GM18499 (cell line): Measurements from ENCODE around the gene PLCG1.

ENCODE experiments used
- ATAC-seq: cut with Tn5 transposase; IDR thresholded peaks from one replicate; pipeline ENCODE4 v1.9.1; 2021; ENCODE audit warnings: moderate number of reproducible peaks; ENCODE audit not compliant: insufficient read depth, unreplicated experiment

PLCG1 gene

DNA sequence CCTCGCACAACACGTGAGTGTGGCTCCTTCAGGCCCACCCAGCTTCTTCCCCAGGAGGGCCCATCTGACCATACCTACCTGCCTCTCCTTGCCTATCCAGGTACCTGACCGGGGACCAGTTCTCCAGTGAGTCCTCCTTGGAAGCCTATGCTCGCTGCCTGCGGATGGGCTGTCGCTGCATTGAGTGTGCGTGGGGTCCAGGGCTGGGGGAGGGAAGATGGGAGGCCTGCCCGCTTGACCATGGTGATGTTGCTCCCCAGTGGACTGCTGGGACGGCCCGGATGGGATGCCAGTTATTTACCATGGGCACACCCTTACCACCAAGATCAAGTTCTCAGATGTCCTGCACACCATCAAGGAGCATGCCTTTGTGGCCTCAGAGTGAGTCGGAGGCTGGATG lies 26.5 kb downstream of the PLCG1 start:
- no peak for ATAC-seq

DNA sequence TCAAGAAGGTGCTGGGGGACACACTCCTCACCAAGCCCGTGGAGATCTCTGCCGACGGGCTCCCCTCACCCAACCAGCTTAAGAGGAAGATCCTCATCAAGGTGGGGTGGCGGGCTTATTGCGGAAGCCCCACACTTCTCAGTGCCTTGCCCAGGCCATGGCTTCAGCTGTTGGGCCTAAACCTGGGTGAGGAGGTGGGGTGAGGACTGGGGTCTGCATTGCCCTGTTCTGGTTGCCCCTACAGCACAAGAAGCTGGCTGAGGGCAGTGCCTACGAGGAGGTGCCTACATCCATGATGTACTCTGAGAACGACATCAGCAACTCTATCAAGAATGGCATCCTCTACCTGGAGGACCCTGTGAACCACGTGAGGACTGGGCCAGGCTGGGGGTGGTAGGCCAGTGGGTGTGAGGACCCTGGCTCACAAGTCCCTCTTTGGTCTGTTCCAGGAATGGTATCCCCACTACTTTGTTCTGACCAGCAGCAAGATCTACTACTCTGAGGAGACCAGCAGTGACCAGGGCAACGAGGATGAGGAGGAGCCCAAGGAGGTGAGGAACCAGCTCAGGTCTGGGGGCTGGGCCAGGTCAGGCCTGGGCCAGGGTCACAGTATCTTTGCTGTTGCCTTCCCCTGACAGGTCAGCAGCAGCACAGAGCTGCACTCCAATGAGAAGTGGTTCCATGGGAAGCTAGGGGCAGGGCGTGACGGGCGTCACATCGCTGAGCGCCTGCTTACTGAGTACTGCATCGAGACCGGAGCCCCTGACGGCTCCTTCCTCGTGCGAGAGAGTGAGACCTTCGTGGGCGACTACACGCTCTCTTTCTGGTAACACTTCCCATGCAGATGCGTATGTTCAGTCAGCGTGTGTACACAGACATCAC lies 27.9 kb downstream of the PLCG1 start:
- ATAC-seq, result no peak

DNA sequence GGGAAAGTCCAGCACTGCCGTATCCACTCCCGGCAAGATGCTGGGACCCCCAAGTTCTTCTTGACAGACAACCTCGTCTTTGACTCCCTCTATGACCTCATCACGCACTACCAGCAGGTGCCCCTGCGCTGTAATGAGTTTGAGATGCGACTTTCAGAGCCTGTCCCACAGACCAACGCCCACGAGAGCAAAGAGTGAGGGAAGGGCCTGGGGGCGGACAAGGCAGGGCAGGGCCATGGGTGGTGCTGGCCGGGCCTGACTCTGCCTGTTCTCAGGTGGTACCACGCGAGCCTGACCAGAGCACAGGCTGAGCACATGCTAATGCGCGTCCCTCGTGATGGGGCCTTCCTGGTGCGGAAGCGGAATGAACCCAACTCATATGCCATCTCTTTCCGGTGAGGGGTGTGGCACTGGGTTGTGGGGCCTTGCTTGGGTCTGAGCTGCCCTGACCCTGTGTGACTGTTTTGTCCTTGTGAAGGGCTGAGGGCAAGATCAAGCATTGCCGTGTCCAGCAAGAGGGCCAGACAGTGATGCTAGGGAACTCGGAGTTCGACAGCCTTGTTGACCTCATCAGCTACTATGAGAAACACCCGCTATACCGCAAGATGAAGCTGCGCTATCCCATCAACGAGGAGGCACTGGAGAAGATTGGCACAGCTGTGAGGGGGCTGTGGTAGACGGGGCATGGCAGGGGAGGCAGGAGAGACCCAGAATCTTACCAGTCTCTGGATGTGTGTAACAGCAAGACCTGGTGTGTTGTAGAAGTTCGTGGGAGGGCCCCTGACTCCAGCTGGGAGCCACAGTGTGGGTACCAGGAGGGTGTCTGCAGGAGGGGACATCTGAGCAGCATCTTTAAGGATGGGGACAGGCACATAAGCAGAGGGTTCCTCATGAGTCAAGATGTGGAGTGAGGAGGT lies 29.1 kb downstream of the PLCG1 start:
- ATAC-seq, result no peak

DNA sequence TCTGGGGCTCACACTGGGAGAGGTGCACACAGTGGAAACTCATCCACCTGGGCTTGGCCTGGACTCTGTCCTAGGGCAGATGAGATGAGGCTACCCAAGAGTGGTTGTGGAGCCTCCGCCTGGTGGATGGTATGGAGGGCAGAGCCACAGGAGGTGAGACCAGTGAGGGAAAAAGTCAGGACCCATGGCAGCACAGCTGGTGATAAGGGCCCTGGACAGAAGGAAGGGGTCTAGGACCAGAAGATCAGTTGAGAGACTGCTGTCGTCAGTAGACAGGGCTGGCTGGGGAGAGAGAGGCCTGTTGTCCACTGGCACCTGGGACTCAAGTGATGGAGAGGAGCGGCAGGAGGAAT lies 29.8 kb downstream of the PLCG1 start:
- ATAC-seq, result no peak

DNA sequence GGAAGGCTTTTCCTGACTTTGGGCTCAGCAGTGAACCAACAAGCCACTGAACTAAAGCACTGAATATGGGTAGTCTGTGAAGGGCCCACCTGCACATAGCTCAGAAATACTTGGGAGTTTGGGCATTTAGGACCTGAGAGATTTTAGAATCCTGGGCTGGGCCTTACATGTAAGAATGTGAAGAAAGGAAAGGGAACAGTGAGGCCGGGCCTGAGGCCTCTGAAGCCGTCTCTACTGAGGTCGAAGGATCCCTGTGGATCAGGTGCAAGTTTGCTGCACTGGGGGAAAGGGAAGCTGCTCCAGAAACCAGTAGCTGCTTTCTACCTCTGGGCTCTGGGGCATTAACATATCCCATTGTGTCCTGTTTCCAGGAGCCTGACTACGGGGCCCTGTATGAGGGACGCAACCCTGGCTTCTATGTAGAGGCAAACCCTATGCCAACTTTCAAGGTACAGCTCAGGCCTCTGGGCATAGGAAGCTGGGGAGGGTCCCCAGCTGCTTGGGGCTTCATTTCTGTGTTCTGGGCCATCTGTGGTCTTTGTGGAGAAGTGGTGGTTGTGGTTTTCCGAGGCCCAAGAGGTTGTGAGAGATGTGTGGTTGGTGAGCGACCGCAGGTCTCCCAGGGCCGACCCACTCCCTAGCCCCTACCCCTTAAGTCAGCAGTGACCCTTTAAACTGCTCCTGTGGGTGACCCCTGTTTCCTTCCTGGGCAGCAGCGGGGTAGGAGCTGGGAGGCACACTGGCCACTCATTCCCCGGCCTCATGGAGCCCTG lies 30.3 kb downstream of the PLCG1 start:
- ATAC-seq, result no peak

DNA sequence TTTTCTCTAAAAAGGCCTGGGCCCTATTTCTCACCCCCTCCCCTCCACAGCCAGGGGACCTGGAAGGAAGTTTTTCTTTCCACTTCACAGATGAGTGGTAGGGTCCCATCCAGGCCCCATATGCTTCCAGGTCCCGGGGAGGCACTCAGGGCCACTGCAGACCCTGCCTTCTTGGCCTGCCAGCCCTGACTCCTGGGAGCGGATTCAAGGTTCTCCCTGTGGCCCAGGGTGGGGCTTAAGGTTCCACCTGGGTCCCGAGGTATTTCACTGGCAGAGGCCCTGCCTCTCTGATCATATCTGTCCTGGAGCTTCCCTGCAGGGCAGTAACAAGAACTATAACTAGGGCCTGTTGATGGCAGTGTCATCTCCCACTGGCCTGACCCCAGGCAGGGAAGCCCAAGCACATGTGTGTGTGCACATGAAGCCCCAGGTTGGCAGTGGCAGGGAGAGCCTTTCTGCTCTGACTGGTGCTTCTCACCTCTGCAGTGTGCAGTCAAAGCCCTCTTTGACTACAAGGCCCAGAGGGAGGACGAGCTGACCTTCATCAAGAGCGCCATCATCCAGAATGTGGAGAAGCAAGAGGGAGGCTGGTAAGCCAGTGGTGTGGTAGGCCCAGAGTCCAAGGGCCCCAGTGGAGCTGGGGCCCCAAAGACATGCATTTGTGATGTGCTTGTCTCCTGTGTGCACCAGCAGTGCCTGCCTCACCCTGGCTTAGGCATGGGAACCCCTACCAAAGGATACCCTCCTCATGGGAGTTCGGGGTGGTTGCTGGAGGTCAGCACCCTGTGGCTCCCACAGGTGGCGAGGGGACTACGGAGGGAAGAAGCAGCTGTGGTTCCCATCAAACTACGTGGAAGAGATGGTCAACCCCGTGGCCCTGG lies 31.2 kb downstream of the PLCG1 start:
- ATAC-seq, result no peak

DNA sequence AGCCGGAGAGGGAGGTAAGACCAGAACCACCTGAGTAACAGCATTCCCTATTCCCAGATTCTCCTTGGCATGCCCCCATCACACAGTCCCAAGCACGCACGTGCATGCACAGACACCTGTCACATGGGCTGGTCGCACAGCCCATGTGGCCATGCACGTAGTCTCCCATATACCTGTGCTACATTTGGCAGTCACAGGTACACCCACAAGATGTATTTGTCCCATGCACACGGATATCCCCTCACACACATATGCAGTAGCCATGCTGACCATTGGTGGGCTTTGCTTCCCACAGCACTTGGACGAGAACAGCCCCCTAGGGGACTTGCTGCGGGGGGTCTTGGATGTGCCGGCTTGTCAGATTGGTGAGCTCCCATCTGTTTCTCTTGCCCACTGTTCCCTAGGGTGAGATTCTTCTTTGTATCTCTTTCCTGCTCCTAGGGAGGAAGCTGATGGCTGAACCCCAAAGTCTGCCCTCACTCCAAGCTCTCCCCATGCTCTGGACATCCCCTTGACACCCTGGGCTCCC lies 31.9 kb downstream of the PLCG1 start:
- no peak for ATAC-seq

DNA sequence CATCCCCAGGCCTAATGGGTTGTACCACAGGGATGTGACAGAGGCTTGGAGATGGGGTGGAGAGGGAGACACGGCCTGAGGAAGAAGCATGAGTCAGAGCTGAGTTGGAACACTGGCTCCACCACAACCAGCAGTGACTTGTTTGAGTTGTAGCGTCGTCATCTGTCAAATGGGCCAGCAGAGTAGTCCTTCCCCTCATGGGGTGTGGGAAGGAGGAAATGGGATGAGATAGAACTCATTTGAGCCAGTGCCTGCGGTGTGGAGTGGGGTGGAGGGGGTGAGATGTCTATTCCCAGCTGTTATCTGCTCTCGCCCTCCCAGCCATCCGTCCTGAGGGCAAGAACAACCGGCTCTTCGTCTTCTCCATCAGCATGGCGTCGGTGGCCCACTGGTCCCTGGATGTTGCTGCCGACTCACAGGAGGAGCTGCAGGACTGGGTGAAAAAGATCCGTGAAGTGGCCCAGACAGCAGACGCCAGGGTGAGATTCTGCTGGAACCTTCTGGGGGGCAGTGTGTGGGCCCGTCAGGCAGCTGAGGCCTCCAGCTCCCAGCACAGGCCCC lies 32.5 kb downstream of the PLCG1 start:
- no peak for ATAC-seq

DNA sequence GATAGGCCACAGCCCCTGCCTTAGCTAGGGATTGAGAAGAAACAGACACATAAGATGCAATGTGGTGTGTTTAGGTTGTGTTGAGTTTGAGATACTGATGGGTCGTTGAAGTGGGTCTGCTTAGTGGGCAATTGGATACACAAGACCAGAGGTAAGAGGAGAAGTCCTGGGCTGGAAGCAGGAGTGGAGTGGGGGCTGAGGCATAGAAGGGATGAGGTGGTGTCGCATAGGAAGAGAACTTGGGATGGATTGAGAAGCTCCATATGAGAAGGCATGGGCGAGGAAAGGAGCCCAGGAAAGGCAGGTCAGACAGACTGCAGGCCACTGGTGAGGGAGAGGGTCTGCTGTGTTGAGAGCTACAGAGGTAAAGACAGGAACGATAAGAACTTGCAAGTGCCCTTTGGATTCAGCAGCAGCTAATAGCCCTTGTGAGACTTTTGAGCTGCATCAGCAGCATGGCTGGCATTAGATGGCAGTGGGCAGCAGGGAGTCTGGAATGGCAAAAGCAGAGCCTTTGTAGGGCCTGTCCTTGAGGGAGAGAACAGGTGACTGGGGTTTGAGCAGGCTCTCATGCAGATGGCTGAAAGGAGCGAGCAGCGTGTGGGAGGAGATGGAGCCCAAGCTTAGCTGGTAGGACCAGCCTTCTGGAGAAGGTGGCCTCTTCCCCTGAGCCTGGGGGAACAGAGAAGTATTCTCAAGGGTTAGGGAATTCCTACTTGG lies 33.2 kb downstream of the PLCG1 start:
- ATAC-seq, result no peak

DNA sequence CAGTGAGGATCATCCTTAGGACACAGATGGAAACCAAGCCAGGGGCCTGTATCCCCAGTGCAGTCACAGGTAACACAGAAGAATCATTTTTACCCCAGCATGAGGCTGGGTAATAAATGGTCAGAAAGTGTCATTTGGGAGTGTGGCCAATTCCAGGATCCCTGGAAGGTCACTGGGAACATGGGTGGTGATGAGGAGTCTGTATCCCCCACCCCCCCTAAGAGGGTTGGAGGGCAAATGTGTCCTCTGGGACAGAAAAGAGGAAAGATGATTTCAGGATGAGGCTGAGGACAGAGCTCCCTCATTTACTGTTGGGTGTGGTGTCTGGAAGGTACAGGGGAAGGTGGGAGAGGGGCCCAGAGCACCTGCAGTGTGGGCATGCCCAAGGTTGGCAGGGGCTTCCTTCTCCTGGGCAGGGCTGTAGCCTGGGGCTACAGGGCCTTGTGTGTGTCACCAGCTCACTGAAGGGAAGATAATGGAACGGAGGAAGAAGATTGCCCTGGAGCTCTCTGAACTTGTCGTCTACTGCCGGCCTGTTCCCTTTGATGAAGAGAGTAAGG lies 34.5 kb downstream of the PLCG1 start:
- no peak for ATAC-seq

DNA sequence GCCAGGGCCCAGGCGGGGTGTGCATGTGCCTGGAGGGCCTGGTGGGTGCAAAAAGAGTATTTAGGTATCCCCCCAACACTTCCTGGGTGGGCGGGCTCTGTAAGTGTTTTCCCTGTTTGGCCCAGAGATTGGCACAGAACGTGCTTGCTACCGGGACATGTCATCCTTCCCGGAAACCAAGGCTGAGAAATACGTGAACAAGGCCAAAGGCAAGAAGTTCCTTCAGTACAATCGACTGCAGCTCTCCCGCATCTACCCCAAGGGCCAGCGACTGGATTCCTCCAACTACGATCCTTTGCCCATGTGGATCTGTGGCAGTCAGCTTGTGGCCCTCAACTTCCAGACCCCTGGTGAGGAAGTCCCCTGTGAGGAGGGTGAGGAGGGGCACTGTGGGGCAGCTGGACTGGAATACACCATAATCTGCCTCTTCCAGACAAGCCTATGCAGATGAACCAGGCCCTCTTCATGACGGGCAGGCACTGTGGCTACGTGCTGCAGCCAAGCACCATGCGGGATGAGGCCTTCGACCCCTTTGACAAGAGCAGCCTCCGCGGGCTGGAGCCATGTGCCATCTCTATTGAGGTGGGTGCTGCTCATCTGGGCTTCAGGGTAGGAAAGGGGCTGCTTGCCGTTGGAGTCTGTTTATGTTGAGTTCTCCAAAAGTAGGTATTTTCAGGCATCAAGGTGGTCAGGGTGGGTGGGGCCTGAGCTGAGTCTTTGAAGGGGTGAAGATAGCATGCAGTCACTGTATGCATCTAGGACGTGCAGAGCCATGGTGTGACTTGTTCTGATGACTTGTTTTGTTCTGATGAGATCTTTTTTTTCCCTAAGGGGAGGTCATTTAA lies 35.2 kb downstream of the PLCG1 start:
- no peak for ATAC-seq

DNA sequence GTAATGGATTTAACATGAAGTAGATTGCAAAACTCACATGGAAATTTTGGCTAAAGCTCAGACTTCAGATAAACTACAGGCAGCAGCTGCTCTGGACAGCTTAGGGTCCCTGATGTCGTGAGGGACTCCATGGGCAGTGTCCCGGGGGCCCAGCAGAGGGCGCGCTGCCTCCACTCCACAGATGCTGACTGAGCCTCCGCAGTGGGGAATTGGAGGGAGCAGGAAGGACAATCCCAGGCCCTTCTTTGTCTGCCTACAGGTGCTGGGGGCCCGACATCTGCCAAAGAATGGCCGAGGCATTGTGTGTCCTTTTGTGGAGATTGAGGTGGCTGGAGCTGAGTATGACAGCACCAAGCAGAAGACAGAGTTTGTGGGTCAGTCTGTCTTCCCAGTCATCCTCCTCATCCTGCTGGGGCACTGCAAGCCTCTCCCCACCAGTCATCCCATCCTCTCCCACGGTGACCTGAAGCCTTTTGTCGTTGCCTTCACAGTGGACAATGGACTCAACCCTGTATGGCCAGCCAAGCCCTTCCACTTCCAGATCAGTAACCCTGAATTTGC lies 35.9 kb downstream of the PLCG1 start:
- ATAC-seq, result no peak

DNA sequence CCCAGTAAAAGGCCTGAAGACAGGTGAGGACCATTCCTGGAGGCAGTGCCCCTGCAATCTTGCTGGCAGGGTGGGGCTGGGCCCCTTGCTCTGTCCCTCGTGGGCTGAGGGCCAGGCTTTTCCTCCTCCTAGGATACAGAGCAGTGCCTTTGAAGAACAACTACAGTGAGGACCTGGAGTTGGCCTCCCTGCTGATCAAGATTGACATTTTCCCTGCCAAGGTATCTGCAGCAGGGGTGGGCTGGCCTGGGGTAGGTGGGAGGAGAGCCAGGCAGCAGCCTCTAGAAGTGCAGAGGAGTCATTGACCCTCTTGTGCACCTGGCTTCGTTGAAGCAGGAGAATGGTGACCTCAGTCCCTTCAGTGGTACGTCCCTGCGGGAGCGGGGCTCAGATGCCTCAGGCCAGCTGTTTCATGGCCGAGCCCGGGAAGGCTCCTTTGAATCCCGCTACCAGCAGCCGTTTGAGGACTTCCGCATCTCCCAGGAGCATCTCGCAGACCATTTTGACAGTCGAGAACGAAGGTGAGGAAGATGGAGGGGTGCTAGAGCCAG lies 36.5 kb downstream of the PLCG1 start:
- no peak for ATAC-seq

DNA sequence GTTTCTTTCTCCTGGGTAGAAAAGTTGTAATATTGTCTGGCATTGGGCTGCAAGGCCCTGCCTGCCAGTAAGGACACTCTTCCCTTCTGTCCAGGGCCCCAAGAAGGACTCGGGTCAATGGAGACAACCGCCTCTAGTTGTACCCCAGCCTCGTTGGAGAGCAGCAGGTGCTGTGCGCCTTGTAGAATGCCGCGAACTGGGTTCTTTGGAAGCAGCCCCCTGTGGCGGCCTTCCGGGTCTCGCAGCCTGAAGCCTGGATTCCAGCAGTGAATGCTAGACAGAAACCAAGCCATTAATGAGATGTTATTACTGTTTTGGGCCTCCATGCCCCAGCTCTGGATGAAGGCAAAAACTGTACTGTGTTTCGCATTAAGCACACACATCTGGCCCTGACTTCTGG lies 37.0 kb downstream of the PLCG1 start:
- no peak for ATAC-seq

DNA sequence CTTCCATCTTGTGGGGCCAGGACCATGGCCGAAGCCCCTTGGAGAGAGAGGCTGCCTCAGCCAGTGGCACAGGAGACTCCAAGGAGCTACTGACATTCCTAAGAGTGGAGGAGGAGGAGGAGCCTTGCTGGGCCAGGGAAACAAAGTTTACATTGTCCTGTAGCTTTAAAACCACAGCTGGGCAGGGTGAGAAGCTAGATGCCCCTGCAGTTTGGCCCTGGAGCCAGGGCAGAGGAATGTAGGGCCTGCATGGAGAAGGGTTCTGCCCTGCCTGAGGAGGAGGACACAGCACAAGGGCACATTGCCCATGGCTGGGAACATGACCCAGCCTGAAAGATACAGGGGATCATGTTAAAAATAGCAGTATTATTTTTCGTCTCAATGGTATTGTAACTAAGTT lies 37.4 kb downstream of the PLCG1 start:
- ATAC-seq, result no peak

DNA sequence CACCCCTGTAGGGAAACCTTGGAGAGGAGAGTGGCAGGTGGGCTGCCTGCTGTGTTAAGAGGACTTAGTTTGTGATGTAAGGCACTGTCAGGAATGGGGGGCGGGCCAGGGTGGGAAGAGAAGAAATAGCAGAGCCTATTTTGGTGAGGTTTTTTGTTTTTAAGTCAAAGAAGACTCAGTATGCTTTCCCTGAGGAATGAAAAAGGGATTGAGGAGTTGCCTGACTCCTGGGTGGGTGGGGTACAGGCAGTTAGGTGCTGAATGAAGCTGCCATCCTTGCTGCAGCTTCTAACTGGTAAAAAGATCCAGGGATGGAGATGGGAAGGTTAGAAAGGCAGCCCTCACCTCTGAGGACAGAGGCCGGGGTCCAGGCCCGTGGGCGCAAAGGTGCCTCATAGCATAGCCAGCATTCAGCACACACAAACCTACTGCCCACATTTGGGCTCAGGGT lies 37.9 kb downstream of the PLCG1 start:
- ATAC-seq, result no peak
